Endodermal cell (in vitro differentiated cells): ENCODE measurements around the gene TMEM19. TPM values are rescaled to one million over a fixed set of nuclear protein-coding genes. Genes with fewer than 3 reads are reported as not detected.

Experiments
- DNase-seq: peaks from one replicate; pipeline ENCODE4 v3.0.0-alpha.2; 2017
- H3K27ac ChIP-seq: 2 replicates; pipeline ENCODE4 v1.5.1; 2013; ENCODE audit warnings: mild to moderate bottlenecking, low read depth, low read length, moderate library complexity
- H3K27me3 ChIP-seq: 2 replicates; pipeline ENCODE4 v1.6.1; 2013; ENCODE audit warnings: mild to moderate bottlenecking, low read length, moderate library complexity; ENCODE audit not compliant: insufficient read depth, control insufficient read depth, poor library complexity, severe bottlenecking
- H3K36me3 ChIP-seq: 2 replicates; pipeline ENCODE4 v1.7.0; 2013; ENCODE audit warnings: mild to moderate bottlenecking, low read length, moderate library complexity; ENCODE audit not compliant: control insufficient read depth, insufficient read depth
- H3K4me1 ChIP-seq: one replicate; pipeline ENCODE4 v1.7.0; 2013; ENCODE audit warnings: low read length; ENCODE audit not compliant: control insufficient read depth, insufficient read depth
- H3K4me3 ChIP-seq: 2 replicates; pipeline ENCODE4 v1.5.1; 2013; ENCODE audit warnings: mild to moderate bottlenecking, low read length, moderate library complexity
- H3K9ac ChIP-seq: 2 replicates; pipeline ENCODE4 v1.6.1; 2013; ENCODE audit warnings: mild to moderate bottlenecking, low read length, moderate library complexity; ENCODE audit not compliant: poor library complexity, severe bottlenecking; ENCODE audit errors: extremely low read depth
- H3K9me3 ChIP-seq: 2 replicates; pipeline ENCODE4 v1.6.1; 2013; ENCODE audit warnings: mild to moderate bottlenecking, low read length, moderate library complexity; ENCODE audit not compliant: control insufficient read depth
- H3K27ac Mint-ChIP-seq: 2 replicates; pipeline ENCODE4 v1.8.0; 2020; ENCODE audit warnings: mixed read lengths
- H3K27me3 Mint-ChIP-seq: 2 replicates; pipeline ENCODE4 v1.8.0; 2021; ENCODE audit warnings: mild to moderate bottlenecking, mixed read lengths; ENCODE audit not compliant: insufficient read depth
- H3K36me3 Mint-ChIP-seq: 2 replicates; pipeline ENCODE4 v1.8.0; 2020; ENCODE audit warnings: low read depth, mixed read lengths
- H3K4me1 Mint-ChIP-seq: 2 replicates; pipeline ENCODE4 v1.8.0; 2020; ENCODE audit warnings: mixed read lengths
- H3K4me3 Mint-ChIP-seq: 2 replicates; pipeline ENCODE4 v1.8.0; 2020; ENCODE audit warnings: mild to moderate bottlenecking, moderate library complexity, mixed read lengths
- H3K9me3 Mint-ChIP-seq: 2 replicates; pipeline ENCODE4 v1.8.0; 2020; ENCODE audit warnings: mild to moderate bottlenecking, mixed read lengths
- CTCF ChIP-seq: fragments of 200-600 bp; sonication (generic); conservative IDR thresholded peaks from 2 replicates; pipeline ENCODE4 v1.5.0; 2021; ENCODE audit warnings: antibody characterized with exemption, mild to moderate bottlenecking
- WGBS, 2 experiments: methylation state at CpG; one replicate each; pipeline versions ENCODE4 v1.1.5 to v1.1.7; 2013; ENCODE audit warnings: missing lambda C conversion rate in 2 of 2, mixed read lengths in 1 of 2; ENCODE audit not compliant: insufficient coverage in 1 of 2, insufficient read length in 1 of 2; 5-methylcytosine and 5-hydroxymethylcytosine counted together
- total RNA-seq, 2 donors: library from RNA; stranded (reverse); fragmentation: NEBNext Ultra II Directional in 1 of 2; extraction: Animal tissue kit (Norgen Biotek cat#: 25700) in 1 of 2; gene quantifications; 2 replicates in 1 of 2; 3 replicates in 1 of 2; pipeline ENCODE4 v1.2.1, GENCODE V29; 2021

The TMEM19 gene
- total RNA-seq, 2 donors from 2014 or later = 12.7 to 15.9 TPM

GRCh38 chr12:71639341-71639760, 46.5 kb upstream of the TMEM19 start:
- Histone ChIP-seq H3K9ac (no peak overlapping the region), H3K36me3 (peaks cover 89% of the 10 kb centered on the region), H3K27ac (no peak overlapping the region), H3K27me3 (no peaks in the 10 kb centered on the region), H3K4me1 (peaks cover 6% of the 10 kb centered on the region), H3K4me3 (no peak overlapping the region), H3K9me3 (no peaks in the 10 kb centered on the region)
- Mint-ChIP-seq H3K9me3 (no peaks in the 10 kb centered on the region), H3K4me1 (peaks cover 17% of the 10 kb centered on the region), H3K27me3 (no peaks in the 10 kb centered on the region), H3K27ac (no peak overlapping the region), H3K4me3 (no peak overlapping the region), H3K36me3 (peaks cover 66% of the 10 kb centered on the region)
- DNase-seq = peak; percentile 77
- TF ChIP-seq CTCF = peak; percentile 66
- 93% methylated on average over 2 of the region's 2 CpGs; no CpG with 5 or more reads in 1 of the 2 experiments for WGBS, 2 experiments

GRCh38 chr12:71640316-71640715, 45.6 kb upstream of the TMEM19 start:
- no peak overlapping the region for H3K27ac Mint-ChIP-seq
- H3K9me3 ChIP-seq = no peaks in the 10 kb centered on the region
- 97 to 100% methylated on average over 1 to 2 of the region's 2 CpGs for WGBS, 2 experiments
- peak; percentile 52 for DNase-seq
- H3K4me3 ChIP-seq = no peak overlapping the region
- H3K27ac ChIP-seq = no peak overlapping the region
- H3K4me3 Mint-ChIP-seq = no peak overlapping the region
- no peaks in the 10 kb centered on the region for H3K27me3 Mint-ChIP-seq
- H3K4me1 Mint-ChIP-seq = peaks cover 17% of the 10 kb centered on the region
- no peaks in the 10 kb centered on the region for H3K27me3 ChIP-seq
- no peaks in the 10 kb centered on the region for H3K9me3 Mint-ChIP-seq
- TF ChIP-seq CTCF = no peak
- peaks cover 6% of the 10 kb centered on the region for H3K4me1 ChIP-seq
- peaks cover 89% of the 10 kb centered on the region for H3K36me3 ChIP-seq
- peaks cover 63% of the 10 kb centered on the region for H3K36me3 Mint-ChIP-seq
- no peak overlapping the region for H3K9ac ChIP-seq

DNA sequence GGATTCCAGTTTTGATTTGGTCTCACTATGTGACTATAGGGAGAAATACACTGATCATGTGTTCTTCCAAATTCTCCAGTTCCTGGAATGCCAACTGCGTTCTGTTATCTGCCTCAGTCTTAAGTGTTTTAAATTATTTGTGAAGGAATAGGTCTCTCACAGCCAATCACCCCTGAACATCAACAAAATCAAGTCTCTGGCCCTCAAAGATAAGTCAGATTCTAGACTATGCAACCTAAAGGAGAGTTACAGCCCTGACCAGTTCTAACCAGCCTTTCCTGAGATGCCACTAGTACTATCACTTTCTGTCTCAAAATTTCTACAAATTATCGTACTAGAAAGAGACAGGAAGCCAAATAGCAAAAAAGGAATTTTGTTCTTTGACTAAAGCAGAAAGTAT, 44.5 kb upstream of the TMEM19 start:
- Histone ChIP-seq H3K9me3 (no peaks in the 10 kb centered on the region), H3K36me3 (peaks cover 88% of the 10 kb centered on the region), H3K9ac (no peak overlapping the region), H3K27ac (no peak overlapping the region), H3K4me1 (peaks cover 6% of the 10 kb centered on the region), H3K4me3 (no peak overlapping the region), H3K27me3 (no peaks in the 10 kb centered on the region)
- DNase-seq = no peak
- no peaks in the 10 kb centered on the region for H3K9me3 Mint-ChIP-seq
- TF ChIP-seq CTCF = no peak
- no peak overlapping the region for H3K27ac Mint-ChIP-seq
- H3K4me3 Mint-ChIP-seq = no peak overlapping the region
- WGBS, 2 experiments = 83 to 100% methylated on average over 1 to 2 of the region's 2 CpGs
- H3K27me3 Mint-ChIP-seq = no peaks in the 10 kb centered on the region
- H3K4me1 Mint-ChIP-seq = peaks cover 17% of the 10 kb centered on the region
- peaks cover 64% of the 10 kb centered on the region for H3K36me3 Mint-ChIP-seq
